ENCODE data around the gene ALPL.

Gene ALPL

GRCh38 chr1:21604208-21604957 lies 95.2 kb downstream of the ALPL start:
- DNase-seq: no peak

- DNase-seq: no peak
These were observed 95.9 kb downstream of the ALPL start for GRCh38 chr1:21605012-21605715.

GRCh38 chr1:21605964-21606705 lies 96.9 kb downstream of the ALPL start:
- DNase-seq: no peak

- peak; percentile 7 to 19 for DNase-seq
These were observed 98.6 kb downstream of the ALPL start for GRCh38 chr1:21607549-21608529.

- DNase-seq: no peak
These were observed 99.6 kb downstream of the ALPL start for GRCh38 chr1:21608798-21609197.

- DNase-seq: no peak
These were observed 100.8 kb downstream of the ALPL start for GRCh38 chr1:21610027-21610426.

GRCh38 chr1:21610989-21611785 lies 102.0 kb downstream of the ALPL start:
- no peak for DNase-seq

GRCh38 chr1:21612057-21612456 lies 102.8 kb downstream of the ALPL start:
- no peak for DNase-seq

- DNase-seq: no peak
These were observed 104.0 kb downstream of the ALPL start for GRCh38 chr1:21613072-21613867.

- DNase-seq: no peak
These were observed 105.3 kb downstream of the ALPL start for GRCh38 chr1:21614419-21615115.

GRCh38 chr1:21616372-21616771 lies 107.1 kb downstream of the ALPL start:
- DNase-seq: no peak

- DNase-seq: no peak
These were observed 108.0 kb downstream of the ALPL start for GRCh38 chr1:21617126-21617738.

GRCh38 chr1:21618059-21618458 lies 108.8 kb downstream of the ALPL start:
- DNase-seq: no peak

GRCh38 chr1:21618561-21619374 lies 109.5 kb downstream of the ALPL start:
- DNase-seq: no peak

GRCh38 chr1:21619375-21619947 lies 110.2 kb downstream of the ALPL start:
- no peak for DNase-seq

- no peak for DNase-seq
These were observed 110.8 kb downstream of the ALPL start for GRCh38 chr1:21620011-21620410.

- no peak for DNase-seq
These were observed 111.3 kb downstream of the ALPL start for GRCh38 chr1:21620496-21620895.

GRCh38 chr1:21621051-21621450 lies 111.8 kb downstream of the ALPL start:
- no peak for DNase-seq

Data from activated CD4-positive, alpha-beta T cell treated with anti-CD3 and anti-CD28 coated beads for 4 hours (primary cell).